GM15510 (cell line): ENCODE data around the gene RIF1.

Experiments used
- POLR2A ChIP-seq: IDR thresholded peaks from 3 replicates; pipeline ENCODE4 v1.6.1; 2011; ENCODE audit warnings: borderline replicate concordance; ENCODE audit not compliant: insufficient read length; ENCODE audit errors: extremely low read depth

The RIF1 gene

GRCh38 chr2:151526572-151527090, 116.9 kb downstream of the RIF1 start:
- TF ChIP-seq POLR2A = no peak
